Measurements from ENCODE around the gene ALG10B.

DNA sequence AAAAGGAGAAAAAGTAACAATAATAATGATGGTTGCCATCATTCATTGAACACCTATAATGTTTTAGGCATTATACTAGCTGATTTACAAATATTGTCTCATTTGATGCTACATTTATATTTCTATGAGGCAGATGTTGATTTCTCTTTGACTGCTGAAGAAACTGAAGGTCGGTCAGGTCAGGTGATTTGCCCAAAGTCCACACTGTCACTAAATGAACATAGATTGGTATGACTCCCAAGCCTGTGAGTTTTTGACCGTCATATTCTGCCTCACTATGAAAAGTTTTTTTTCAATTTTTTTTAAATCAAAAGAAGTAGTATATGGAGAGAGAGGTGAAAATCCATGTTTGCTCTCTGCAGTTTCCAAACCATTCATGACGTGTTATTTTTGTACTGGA, 10.8 kb downstream of the ALG10B start:
- no peak for TF ChIP-seq POLR2AphosphoS5 (IDR thresholded peaks at IDR 0.05; ENCODE audit: low read depth, low read length)
- TF ChIP-seq SIN3A (IDR thresholded peaks at IDR 0.05; ENCODE audit: borderline replicate concordance, insufficient read depth, low read length), result no peak
- TF ChIP-seq, protein P1, sequence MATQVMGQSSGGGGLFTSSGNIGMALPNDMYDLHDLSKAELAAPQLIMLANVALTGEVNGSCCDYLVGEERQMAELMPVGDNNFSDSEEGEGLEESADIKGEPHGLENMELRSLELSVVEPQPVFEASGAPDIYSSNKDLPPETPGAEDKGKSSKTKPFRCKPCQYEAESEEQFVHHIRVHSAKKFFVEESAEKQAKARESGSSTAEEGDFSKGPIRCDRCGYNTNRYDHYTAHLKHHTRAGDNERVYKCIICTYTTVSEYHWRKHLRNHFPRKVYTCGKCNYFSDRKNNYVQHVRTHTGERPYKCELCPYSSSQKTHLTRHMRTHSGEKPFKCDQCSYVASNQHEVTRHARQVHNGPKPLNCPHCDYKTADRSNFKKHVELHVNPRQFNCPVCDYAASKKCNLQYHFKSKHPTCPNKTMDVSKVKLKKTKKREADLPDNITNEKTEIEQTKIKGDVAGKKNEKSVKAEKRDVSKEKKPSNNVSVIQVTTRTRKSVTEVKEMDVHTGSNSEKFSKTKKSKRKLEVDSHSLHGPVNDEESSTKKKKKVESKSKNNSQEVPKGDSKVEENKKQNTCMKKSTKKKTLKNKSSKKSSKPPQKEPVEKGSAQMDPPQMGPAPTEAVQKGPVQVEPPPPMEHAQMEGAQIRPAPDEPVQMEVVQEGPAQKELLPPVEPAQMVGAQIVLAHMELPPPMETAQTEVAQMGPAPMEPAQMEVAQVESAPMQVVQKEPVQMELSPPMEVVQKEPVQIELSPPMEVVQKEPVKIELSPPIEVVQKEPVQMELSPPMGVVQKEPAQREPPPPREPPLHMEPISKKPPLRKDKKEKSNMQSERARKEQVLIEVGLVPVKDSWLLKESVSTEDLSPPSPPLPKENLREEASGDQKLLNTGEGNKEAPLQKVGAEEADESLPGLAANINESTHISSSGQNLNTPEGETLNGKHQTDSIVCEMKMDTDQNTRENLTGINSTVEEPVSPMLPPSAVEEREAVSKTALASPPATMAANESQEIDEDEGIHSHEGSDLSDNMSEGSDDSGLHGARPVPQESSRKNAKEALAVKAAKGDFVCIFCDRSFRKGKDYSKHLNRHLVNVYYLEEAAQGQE (IDR thresholded peaks at IDR 0.05; ENCODE audit: insufficient read depth in 1 of 2, low read depth in 2 of 2, low read length in 2 of 2), result no peak

Data from PFSK-1 (cell line).